Mammary epithelial cell (primary cell): ENCODE results near the gene HLCS.

Experiments used
- EZH2 ChIP-seq: IDR thresholded peaks from 2 replicates; pipeline ENCODE4 v1.6.1; 2012; ENCODE audit warnings: low read length, inconsistent platforms, borderline replicate concordance
- TF ChIP-seq, protein P1 (sequence below), 2 donors: IDR thresholded peaks in 1 of 2; conservative IDR thresholded peaks in 1 of 2; 2 replicates each; pipeline ENCODE4 v1.5.1; 2011 to 2012; ENCODE audit warnings: inconsistent platforms in 2 of 2, low read length in 2 of 2, mild to moderate bottlenecking in 2 of 2, control low read depth in 1 of 2, low read depth in 1 of 2; ENCODE audit not compliant: insufficient read depth in 1 of 2; ENCODE audit errors: extremely low read depth in 1 of 2

DNA sequence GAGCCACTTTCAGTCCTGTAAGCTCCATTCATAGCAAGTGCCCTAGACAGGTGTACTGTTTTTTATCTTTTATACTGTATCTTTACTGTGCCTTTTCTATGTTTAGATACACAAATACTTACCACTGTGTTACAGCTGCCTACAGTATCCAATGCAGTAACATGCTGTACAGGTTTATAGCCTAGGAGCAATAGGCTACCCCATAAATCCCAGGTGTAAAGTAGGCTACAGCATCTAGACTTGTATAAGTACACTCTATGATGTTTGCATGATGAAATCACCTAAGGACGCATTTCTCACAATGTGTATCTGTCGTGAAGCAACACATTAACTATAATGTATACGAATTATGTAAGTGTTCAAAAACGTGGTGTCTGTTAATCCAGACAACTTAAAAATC is 10.7 kb downstream of the HLCS start:
- TF ChIP-seq, protein P1, sequence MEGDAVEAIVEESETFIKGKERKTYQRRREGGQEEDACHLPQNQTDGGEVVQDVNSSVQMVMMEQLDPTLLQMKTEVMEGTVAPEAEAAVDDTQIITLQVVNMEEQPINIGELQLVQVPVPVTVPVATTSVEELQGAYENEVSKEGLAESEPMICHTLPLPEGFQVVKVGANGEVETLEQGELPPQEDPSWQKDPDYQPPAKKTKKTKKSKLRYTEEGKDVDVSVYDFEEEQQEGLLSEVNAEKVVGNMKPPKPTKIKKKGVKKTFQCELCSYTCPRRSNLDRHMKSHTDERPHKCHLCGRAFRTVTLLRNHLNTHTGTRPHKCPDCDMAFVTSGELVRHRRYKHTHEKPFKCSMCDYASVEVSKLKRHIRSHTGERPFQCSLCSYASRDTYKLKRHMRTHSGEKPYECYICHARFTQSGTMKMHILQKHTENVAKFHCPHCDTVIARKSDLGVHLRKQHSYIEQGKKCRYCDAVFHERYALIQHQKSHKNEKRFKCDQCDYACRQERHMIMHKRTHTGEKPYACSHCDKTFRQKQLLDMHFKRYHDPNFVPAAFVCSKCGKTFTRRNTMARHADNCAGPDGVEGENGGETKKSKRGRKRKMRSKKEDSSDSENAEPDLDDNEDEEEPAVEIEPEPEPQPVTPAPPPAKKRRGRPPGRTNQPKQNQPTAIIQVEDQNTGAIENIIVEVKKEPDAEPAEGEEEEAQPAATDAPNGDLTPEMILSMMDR (conservative IDR thresholded peaks at IDR 0.05 in 1 of 2, IDR thresholded peaks at IDR 0.05 in 1 of 2; ENCODE audit: extremely low read depth in 1 of 2, insufficient read depth in 1 of 2, low read depth in 1 of 2, low read length in 2 of 2): no peak
- no peak for TF ChIP-seq EZH2
